HG02970 (cell line): Measurements from ENCODE around the gene SNTA1.
"Not testable (repeated sequence)": the region's sequence is repeated elsewhere in the genome, so short reads cannot be mapped to it uniquely, and the experiment has no call there.

ENCODE experiments used
- ATAC-seq: cut with Tn5 transposase; IDR thresholded peaks from one replicate; pipeline ENCODE4 v1.9.1; 2021; ENCODE audit warnings: mild to moderate bottlenecking, moderate library complexity, moderate number of reproducible peaks; ENCODE audit not compliant: unreplicated experiment, low FRiP score

The SNTA1 gene

DNA sequence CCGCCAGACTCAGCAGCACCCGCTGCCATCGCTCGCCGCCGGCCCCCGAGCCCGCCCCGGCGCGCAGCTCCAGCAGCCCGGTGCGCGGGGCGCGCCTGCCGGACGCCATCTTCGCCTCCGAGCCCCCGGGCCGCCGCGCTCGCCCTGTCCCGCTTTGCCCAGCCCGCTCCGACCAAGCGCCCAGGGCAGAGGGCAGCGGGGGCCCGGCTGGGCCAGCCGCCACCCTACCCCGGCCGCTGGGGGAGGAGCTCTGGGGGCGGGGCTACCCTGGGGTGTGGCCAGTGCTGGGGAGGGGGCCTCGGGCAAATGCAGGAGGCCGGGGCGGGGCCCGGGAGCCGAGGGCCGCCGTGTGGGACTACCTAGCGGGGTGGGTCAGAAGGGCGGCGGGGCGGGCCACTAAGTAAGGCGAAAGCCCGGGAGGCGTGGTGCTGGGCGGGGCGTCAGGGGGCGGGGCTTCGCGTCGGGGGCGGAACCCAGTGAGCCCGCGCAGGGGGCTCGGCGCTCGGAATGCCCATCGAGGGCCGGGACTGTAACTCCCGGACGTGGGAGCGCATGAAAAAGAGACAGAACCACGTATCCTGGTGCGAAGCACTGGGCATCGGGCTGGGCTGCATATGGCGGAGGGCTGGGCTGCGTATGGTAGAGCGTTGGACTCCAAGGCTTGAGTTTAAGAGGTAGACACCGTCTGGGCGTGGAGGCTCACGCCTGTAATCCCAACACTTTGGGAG, at the start of gene SNTA1:
SNTA1 (minus strand) TSS at position 252 of the 728 bp plus-strand sequence; CDS start at position 109, 143 bp downstream.
- ATAC-seq: no peak

DNA sequence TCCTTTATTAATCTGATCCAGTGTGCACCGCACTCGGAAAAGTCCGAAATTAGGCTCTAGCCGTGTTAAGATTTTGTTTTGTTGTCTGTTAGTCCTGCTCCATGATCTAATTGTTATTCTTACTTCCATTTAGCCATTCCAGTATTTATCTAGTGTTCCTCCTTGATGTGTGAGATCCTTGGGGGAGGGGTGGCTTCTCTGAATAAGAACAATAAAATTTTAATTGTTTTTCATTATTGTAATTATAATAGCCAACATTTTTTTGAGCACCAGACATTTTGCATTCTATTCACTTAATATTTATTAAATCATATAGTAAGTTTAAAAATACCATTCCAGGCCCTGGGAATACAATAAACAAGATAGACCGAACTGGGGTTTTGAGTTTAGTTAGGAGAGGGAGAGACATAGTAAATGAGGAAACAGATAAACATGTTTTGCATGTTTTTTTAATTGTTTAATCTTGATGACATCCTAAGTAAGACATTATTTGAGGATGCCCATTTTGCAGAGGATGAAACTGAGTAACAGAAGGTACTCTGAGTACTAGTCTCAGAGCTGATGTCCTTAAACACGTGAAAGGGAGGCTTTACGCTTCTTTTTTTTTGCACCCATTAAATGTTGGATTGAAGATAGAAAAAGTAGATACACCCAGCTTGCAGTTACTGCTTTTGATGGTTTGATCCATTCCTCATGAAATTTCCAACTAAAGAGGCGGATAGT, 47.5 kb upstream of the SNTA1 start:
- no peak for ATAC-seq

DNA sequence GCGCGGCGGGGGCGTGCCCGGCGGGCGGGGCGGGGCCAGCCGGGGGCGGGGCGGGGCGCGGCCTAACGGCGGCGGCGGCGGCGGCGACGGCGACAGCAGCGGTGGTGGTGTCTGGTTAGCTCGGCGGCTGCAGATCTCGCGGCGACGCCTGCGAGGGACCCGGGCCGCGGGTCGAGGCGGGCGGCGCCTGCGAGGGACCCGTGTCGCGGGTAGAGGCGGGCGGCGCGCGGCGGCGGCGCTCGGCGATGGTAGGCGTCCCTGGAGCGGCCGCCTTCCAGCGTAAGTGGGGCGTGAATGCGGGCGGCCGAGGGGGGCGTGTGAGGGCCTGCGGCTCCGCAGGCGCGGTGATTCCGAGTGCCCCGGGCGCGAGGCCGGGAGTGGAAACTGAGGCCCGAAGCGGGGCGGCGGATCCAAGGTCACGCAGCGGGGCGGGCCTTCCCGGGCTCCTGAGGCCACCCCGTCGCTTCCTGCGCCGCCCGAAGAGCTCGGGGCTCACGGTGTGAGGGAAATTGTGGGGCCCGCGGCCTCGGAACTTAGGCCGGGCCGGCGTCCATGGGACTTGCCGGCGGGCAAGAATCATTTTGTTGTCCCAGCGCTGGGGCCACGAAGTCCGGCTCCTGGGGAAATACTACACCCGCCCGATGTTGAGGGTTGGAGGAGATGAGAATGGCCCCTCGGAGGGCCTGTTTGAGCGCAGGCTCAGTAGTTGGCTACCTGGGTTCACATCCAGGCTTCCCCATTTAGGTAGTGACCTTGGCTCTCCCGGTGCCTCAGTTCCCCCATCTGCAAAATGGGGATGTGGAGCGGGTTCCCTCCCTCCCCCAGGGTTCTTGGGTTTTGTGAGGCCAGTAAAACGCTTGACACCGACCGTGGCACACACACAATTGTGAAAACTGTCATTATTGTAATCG, 46.7 kb upstream of the SNTA1 start, which contains the start of gene CBFA2T2:
CBFA2T2 (plus strand) TSS at position 74 of the 911 bp plus-strand sequence; CDS start at position 246, 172 bp downstream.
- ATAC-seq: peak; percentile 13

DNA sequence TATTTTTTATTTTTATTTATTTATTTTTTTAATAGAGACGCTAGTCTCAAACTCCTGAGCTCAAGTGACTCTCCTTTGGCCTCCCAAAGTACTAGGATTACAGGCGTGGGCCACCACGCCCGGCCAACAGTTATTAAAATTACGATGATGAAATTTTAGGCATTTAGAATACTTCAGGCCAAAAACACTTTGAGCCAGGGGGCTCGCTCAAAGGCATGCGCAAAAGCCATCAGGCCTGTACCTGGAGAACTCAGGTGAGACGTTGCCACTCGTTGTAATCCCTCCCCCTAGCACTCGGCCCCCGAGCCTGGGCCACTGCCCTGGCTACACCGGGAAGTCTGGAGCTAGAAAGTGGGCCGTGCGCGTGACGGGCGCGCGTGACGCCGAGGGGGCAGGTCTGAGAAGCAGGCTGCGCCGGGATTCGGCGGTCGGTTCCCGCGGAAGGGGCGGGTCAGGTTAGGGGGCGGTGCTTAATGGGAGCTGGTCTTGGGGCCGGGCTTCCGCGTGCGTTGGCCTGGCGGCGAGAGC, 46.0 kb upstream of the SNTA1 start:
- peak; percentile 88 for ATAC-seq

DNA sequence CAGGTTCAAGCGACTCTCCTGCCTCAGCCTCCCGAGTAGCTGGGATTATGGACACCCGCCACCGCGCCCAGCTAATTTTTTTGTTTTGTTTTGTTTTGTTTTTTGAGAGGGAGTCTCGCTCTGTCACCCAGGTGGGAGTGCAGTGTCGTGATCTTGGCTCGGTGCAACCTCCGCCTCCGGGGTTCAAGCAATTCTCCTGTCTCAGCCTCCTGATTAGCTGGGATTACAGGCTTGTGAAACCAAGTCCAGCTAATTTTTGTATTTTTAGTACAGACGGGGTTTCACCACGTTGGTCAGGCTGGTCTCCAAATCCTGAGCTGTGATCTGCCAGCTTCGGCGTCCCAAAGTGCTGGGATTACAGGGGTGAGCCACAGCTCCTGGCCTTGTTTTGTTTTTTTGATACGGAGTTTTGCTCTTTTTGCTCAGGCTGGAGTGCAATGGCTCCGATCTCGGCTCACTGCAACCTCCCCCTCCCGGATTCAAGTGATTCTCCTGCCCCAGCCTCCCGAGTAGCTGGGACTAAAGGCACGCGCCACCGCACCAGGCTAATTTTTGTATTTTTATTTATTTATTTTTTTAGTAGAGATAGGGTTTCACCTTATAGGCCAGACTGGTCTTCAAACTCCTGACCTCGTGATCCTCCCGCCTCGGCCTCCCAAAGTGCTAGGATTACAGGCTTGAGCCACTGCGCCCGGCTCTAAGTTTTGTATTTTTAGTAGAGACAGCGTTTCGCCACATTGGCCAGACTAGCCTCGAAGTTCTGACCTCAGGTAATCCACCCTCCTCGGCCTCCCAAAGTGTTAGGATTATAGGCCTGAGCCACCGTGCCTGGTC, 45.3 kb upstream of the SNTA1 start:
- not testable (repeated sequence) for ATAC-seq

DNA sequence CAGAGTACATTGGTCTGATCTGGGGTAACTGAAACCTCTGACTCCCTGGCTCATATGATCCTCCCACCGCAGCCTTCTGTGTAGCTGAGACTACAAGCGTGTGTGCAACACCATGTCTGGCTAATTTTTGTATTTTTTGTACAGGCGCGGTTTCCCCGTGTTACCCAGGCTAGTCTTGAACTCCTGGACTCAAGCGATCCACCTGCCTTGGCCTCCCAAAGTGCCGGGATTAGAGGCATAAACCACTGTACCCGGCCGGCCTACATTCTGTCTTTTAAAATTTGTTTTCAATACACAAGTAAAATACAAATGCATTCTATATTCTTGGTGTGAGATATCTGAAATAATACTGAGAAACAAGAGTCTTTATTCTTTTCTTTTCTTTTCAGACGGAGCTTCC, 44.6 kb upstream of the SNTA1 start:
- ATAC-seq: no peak

DNA sequence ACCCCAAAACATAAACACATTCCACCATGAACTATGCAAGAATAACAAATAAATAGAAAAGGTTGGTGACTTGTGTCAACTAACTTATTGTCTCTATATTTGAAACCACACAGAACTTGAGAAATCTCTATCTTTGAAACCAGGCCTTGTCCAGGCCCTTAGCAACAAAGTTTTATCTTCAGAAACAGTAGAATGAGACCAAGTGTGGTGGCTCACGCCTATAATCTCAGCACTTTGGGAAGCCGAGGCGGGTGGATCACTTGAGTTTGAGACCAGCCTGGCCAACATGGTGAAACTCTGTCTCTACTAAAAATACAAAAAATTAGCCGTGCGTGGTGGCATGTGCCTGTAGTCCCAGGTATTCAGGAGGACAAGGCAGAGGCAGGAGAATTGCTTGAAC, 39.6 kb upstream of the SNTA1 start:
- ATAC-seq: not testable (repeated sequence)

DNA sequence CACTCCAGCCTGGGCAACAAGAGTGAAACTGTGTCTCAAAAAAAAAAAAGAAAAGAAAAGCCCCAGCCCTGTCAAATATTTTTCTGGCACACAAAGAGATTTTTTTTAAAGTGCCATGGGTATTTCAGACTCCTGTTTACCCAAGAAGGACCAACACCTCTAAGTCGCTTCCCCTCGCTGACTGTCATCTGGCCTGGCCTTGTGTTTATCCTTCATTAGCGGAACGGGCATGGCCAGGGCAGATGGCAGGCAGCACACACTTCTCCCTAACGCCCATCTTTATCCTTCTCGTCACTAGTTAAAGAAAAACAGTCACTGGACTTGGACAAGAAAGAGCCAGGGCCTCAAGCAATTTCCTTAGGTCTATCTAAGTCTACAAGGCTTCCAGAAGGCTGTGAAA, 39.0 kb upstream of the SNTA1 start:
- ATAC-seq: no peak

DNA sequence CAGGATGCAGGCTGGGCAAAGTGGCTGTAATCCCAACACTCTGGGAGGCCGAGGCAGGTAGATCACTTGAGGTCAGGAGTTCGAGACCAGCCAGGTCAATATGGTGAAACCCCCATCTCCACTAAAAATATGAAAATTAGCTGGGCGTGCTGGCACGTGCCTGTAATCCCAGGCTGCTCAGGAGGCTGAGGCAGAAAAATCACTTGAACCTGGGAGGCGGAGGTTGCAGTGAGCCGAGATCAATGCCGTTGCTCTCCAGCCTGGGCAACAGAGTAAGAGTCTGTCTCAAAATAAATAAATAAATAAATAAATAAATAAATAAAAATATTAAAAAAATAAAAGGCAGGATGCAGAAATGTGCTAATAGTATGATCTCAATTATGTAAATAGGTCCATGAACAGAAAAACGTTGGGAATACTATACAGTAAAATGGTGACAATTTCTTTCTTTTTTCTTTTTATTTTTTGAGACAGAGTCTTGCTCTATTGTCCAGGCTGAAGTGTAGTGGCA, 37.9 kb upstream of the SNTA1 start:
- ATAC-seq: no peak

DNA sequence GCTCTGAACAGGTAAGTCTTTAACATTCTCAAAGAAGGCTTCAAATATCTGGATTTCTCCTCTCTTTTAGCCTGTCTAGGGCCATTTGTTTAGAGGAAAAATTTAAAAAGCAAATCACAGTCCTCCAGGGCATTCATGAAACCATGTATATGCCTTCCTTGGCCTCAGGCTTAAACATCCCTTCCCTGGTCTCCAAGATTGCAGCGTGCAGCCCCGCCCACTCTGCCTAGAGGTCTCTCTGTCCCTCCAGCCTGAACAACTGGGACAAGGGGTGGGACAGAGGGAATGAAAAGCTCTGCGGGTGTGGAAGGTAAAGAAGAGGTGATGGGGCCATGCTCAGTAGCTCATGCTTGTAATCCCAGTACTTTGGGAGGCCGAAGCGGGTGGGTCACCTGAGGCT, 36.5 kb upstream of the SNTA1 start:
- ATAC-seq: no peak

DNA sequence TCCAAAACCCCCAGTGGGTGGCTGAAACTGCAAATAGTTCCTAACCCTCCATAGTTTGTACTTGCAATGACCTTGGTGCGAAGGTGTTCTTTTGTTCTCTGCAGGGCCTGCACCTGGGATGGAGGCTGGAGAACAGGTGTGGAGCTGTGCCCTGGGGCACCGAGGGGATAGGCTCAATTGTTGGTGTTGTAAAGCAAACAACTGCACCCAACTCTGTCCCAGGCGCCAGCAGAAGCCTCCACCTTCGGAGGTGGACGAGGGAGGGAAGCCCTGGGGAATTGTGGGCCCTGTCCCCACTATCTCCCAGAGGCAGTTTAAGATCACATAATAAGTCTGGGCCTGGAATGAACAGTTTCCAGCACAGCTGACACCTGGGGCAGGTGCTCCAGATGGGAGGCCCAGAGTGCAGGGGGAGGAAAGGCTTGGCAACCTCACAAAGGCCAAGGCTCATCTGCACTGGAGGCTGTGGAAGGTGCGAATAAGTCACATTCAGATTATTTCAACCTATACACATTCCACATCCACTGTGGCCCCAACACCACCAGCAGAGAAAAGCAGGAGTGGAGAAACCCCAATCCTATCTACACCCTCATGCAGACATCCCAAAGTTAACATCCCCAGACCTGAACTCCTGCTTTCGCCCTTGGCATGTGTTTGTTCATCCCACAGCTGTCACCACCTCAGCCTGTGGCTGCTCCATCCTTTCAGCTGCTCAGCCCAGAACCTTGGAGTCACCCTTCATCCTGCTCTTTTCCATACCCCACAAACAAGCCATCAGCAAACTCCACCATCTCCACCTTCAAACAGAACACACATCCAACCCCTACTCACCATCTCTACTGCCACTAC, 34.0 kb upstream of the SNTA1 start:
- ATAC-seq: no peak

DNA sequence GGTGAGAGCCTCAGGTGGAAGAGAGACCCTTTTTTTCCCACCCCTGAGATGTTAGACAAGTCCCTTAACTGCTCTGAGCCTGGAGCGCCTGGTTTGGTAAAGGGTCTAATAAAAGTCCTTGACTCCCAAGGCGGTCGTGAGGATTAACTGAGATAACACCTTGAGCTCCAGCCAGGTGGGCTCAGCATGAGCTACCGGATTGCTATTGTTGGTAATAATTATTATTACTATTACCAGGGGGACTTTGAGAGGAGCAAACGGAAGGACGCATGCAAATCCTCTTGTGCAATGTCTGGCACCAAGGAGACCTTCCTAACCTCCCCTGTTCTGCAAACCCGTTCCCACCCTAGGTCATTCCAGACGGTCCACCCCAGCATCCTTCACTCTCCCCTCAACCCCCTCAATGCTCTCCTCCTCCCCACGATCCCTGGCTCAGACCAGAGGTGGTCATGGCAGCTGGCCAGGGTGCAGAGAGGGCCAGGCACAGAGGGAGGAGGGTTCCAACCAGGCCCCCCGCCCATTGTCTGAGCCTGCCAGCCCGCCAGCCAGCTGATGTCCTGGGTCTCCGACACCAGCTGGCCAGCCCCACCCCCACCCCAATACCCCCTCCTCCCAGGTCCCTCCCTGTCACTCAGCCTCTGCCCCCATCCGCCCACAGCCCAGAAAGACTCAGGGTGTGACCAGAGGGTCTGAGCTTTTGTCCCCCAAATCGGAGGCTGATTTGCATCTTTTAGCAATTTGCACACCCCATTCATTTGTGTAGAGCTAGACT, 32.0 kb upstream of the SNTA1 start:
- no peak for ATAC-seq

DNA sequence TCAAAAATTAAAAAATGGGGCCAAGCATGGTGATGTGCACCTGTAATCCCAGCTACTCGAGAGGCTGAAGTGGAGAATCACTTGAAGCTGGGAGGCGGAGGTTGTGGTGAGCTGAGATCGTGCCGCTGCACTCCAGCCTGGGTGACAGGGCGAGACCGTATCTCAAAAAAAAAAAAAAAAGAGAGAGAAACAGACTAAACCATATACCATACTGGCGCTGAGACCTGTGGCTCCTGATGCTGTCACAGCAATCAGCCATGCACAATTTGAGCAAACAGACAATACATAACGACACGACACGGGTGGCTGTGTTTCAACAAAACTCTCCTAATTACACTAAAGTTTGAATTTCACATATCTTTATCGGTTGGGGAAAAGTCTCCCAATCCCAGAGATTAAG, 31.4 kb upstream of the SNTA1 start:
- no peak for ATAC-seq

DNA sequence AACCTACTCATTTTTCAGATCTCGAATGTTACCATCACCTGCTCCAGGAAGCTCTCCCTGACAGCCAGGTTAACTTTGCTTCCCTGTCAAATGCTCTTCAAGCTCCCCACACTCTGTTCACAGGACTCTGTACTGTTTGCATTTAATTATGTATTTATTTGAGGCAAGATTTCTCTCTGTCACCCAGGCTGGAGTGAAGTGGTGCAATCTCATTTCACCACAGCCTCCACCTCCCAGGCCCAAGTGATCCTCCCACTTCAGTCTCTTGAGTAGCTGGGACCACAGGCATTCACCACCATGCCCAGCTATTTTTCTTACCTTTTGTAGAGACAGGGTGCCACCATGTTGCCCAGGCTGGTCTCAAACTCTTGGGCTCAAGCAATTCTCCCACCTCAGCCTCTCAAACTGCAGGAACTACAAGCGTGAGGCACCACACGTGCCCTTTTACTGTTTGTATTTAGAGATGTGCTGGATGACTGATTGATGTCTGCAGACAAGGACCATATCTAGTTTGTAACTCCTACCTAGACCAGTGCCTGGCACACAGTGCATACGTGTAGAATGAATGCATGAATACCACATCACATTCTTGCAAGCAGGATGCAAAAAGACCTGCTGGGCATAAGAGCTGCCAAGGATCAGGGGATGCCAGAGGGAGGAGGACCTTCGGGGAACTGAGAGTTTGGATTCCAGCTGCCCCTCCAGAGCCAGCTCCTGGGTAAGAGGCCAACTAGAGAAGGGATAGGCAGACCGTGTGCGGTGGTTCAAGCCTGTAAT, 30.7 kb upstream of the SNTA1 start:
- no peak for ATAC-seq

DNA sequence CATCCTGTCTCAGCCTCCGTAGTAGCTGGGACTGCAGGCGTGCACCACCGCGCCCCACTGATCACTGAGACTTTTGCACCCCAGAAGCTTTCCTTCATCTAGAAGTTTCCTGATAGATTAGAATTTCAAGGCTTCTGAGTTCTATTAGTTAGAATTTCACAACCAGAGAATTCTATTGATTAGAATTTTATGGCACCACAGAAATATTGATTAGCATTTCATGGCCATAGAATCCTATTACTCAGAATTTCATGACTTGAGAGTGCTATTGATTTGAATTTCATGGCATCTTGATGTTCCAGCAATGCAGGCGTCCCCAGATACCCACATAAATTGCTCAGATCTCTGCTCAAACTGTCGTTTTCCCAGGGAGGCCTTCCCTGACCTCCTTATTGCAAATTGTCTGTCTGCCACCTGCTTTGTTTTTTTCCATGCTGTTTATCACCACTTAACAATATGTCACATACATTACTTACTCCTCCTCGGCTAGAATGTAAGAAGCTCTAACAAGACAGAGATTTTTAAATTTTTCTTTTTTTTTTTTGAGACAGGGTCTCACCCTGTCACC, 29.4 kb upstream of the SNTA1 start:
- no peak for ATAC-seq

DNA sequence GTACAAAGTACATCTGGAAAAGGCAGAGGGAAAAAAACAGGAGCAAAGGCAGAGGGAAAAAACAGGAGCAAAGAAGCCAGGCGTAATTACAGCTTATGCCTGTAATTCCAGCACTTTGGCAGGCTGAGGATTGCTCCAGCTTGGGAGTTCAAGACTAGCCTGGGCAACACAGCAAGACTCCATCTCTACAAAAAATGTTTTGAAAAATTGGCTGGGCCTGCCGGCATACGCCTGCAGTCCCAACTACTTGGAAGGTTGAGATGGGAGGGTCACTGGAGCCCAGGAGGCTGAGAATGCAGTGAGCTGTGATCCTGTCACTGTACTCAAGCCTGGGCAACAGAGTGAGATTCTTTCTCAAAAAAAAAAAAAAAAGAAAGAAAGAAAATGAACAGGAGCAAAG, 27.3 kb upstream of the SNTA1 start:
- no peak for ATAC-seq

DNA sequence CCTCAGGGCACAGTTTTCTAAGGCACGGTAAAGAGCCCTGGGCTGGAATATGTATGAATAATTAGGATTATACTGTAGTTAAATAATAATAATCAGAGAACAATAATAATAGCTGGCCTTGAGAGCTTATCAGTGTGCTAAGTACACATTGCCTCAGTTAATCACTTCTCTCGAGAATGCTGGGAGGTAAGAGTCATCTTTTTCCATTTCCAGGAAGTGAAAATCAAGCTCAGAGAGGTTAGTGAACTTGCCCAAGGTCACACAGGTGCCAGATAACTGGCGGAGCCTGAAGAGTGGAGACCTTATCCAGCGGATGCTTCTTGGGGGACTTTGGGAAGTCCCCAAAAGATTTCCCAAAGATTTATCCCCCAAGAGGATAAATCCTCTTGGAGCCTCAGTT, 26.9 kb upstream of the SNTA1 start:
- ATAC-seq: no peak
